GM18867 (cell line): ENCODE data around the gene LGALS7.
"Not testable (repeated sequence)": the region's sequence is repeated elsewhere in the genome, so short reads cannot be mapped to it uniquely, and the experiment has no call there.

ENCODE experiments used
- ATAC-seq: cut with Tn5 transposase; IDR thresholded peaks from one replicate; pipeline ENCODE4 v1.9.1; 2021; ENCODE audit warnings: mild to moderate bottlenecking, moderate library complexity; ENCODE audit not compliant: unreplicated experiment

The LGALS7 gene

GRCh38 chr19:38773469-38774177, at the start of gene LGALS7:
TSS of gene LGALS7 (minus strand) at chr19:38773517. CDS start at chr19:38773492, 25 bp downstream.
- no peak for ATAC-seq

DNA sequence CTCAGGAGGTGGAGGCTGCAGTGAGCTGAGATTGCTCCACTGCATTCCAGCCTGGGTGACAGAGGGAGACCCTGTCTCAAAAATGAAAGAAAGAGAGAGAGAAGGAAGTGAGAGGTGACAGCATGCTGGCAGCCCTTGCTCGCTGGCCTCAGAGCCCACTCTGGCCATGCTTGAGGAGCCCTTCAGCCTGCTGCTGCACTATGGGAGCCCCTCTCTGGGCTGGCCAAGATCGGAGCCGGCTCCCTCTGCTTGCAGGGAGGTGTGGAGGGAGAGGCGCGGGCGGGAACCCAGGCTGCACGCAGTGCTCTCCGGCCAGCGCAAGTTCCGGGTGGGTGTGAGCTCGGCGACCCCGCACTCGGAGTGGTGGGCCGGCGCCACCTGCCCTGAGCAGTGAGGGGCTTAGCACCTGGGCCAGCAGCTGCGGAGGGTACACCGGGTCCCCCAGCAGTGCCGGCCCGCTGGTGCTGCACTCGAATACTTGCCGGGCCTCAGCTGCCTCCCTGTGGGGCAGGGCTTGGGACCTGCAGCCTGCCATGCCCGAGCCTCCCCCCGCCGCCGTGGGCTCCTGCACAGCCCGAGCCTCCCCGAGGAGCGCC, 48.0 kb upstream of the LGALS7 start:
- ATAC-seq: not testable (repeated sequence)

GRCh38 chr19:38819231-38819920, 46.1 kb upstream of the LGALS7 start:
- ATAC-seq: no peak

GRCh38 chr19:38817081-38817480, 43.8 kb upstream of the LGALS7 start:
- no peak for ATAC-seq

- ATAC-seq: no peak
These were observed 42.9 kb upstream of the LGALS7 start for GRCh38 chr19:38816131-38816750.

GRCh38 chr19:38815059-38816001, 42.0 kb upstream of the LGALS7 start:
- ATAC-seq: no peak

GRCh38 chr19:38813932-38814331, 40.6 kb upstream of the LGALS7 start:
- not testable (repeated sequence) for ATAC-seq

- no peak for ATAC-seq
These were observed 40.0 kb upstream of the LGALS7 start for GRCh38 chr19:38813323-38813722.

DNA sequence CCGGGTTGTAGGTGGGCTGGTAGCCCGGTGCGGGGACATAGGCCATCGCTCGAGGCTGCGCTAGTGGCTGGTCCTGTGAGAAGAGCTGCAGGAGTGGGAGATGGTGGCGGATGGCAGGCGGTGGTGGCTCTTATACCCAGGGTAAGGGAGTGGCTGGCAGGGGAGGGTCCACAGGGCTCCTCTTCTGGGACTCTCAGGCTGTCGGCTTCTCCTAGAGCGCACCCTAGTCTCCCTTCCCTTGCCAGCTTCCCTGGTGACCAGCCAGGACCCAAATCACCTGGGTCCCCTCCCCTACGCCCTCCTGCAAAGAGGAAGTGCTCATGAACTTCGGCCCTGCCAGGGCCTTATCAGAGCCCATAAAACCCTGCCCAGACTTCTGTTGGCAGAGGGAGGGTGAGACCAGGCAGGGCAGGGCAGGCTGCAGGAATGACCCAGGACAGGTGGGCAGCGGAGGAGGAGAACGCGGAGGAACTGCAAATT, 39.6 kb upstream of the LGALS7 start, which contains the start of gene LGALS4:
TSS of gene LGALS4 (minus strand) at position 105 of the 480 bp plus-strand sequence. CDS start at position 46, 59 bp downstream.
- ATAC-seq: no peak

DNA sequence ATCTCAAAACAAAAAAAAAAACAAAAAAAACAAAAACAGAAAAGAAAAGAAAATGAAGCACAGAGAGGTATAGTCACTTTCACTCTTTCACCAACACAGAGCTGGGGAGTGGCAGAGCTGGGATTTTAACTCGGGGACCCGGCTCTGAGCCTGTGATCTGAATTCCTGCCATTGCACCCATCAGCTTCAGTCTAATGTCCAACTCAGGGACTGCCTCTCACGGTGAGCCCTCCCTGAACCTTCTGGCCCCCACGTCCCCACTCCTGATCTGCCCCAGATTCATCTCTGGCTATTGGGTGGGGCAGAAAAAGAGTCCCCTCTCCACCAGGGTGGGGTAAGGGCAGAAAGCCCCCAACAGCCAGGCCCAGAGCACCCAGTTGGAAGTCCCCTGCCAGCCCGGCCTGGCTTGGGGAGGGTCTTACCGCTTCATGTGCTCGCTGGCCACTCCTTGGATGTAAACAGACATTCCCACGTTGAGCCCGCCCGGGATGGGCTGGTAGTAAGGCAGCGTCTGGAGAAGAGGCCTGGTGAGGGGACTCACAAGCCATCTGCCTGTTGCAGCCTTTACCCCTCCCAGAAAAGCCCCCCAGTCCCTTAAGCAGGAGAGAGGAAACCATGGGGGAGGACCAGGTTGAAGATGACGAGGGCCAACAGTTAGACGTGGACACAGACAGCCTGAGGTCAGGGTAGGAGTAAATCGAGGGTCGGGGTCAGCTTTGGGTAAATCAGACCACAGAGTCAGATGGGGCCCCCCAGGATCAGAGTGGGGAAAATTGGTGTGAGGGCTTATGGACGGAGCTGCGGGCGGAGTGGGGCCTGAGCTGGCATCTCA, 38.9 kb upstream of the LGALS7 start:
- no peak for ATAC-seq

GRCh38 chr19:38809592-38810252, 36.4 kb upstream of the LGALS7 start:
- ATAC-seq: no peak

GRCh38 chr19:38808741-38809140, 35.4 kb upstream of the LGALS7 start:
- ATAC-seq: no peak

- not testable (repeated sequence) for ATAC-seq
These were observed 34.2 kb upstream of the LGALS7 start for GRCh38 chr19:38807374-38808098.

DNA sequence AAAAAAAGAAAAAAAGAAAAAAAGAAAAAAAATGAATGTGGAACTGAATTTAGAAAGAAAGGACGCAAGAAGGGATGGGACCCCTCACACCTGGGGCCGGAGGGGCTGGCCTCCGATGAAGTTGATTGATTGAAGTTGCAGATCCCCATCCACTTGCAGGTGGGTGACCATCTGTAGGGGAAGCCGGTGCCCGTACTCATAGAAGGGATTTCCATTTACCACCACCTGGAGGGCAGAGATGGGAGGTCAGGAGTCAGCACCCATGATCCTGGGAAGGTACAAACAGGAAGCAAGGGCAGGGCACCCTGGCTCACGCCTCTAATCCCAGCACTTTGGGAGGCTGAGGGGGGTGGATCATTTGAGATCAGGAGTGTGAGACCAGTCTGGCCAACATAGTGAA, 33.1 kb upstream of the LGALS7 start:
- no peak for ATAC-seq

- no peak for ATAC-seq
These were observed 31.9 kb upstream of the LGALS7 start for GRCh38 chr19:38805180-38805579.

DNA sequence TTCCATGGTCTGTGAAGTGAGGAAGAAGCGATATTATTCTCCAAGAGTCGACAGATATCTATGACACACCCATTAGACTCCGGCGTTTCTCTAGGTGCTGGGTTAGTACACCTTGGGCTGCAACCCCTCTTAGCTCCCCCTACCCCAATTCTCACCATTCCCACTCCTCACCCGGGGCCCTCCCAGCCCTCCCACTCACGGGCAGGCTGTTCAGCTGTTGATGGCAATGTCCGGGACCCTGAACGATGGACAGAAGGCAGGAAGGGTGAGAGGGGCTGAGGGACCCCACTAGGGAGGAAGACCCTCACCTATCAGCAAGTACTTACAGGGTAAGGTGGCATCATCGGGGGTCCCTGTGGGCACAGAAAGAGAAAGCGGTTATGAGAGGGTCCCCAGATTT, 30.2 kb upstream of the LGALS7 start:
- no peak for ATAC-seq

GRCh38 chr19:38801359-38802095, 28.2 kb upstream of the LGALS7 start:
- no peak for ATAC-seq
